DMS153 treated with DMSO at 0.1 percent for 48 hours (cell line): ENCODE measurements around the gene ATP12A.

ENCODE experiments used
- DNase-seq: peaks from one replicate; lab custom pipeline; 2025; ENCODE audit not compliant: unreplicated experiment; lab: John Stamatoyannopoulos, UW

Gene ATP12A

DNA sequence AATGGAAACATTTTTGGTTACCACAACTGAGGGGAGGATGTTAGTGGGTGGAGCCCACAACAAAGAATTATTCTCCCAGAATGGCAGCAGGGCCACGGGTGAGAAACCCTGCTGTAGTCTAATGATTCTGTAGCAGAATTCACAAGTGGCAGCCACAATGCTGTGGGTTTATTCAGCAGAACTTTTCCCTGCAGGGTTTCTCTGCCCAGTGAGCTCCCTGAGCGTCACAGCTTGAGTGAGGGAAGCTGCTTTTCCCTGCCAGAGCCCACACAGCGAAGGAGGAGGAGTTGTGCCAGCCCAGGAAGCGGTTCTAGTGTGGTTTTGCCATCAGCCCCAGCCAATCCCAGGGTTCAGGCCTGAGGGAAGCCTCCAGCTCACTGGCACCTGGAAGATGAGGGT is 4.4 kb downstream of the ATP12A start:
- DNase-seq, result no peak

DNA sequence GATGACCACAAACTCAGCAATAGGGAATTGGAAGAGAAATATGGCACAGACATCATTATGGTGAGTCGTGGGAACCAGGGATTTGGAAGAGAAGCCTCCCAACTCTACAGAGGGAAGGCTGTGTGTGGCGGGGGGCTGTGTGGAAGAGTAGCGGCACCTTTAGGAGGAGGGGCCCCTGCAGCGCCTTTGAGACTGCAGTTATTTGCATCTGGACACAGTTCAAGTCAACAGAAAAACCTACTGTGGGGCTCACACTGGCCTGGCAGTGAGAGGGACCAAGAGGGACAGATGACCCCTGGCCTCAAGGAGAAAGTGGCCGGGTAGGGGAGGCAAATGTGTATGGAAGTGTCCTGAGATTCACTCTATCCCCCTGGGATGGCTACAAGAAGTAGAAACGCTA is 5.1 kb downstream of the ATP12A start:
- DNase-seq, result no peak

DNA sequence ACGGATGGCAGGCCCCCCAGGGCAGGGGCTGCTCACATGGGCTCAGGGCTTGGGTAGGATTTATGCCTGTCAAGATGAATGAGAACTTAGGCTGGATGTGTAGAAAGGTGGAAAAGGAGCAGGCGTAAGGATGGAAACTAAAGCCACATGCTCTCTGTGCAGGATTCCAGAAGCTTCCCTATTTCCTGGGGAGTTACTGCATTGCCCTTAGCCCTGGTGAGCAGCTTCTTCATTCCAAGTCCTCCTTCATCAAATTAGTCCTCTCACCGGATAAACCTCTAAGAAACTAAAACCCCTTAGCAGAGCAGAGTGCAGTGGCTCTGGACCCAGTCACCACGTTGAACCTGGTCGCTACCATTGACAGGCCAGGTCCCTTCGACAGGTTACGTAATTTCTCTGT is 7.4 kb downstream of the ATP12A start:
- no peak for DNase-seq

DNA sequence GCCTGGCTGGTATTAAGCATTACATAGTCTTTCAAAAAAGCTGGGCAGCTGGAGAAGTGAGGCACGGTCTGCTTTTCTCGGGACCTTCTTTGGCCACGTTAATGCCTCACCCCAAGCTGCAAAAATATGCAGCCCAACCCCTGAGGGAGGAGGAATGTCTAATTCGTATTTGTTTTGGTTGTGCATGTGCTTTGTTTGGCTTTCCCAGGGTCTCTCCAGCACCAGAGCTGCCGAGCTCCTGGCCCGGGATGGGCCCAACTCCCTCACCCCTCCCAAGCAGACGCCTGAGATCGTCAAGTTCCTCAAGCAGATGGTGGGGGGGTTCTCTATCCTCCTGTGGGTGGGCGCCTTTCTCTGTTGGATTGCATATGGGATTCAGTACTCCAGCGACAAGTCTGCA is 7.9 kb downstream of the ATP12A start:
- no peak for DNase-seq

DNA sequence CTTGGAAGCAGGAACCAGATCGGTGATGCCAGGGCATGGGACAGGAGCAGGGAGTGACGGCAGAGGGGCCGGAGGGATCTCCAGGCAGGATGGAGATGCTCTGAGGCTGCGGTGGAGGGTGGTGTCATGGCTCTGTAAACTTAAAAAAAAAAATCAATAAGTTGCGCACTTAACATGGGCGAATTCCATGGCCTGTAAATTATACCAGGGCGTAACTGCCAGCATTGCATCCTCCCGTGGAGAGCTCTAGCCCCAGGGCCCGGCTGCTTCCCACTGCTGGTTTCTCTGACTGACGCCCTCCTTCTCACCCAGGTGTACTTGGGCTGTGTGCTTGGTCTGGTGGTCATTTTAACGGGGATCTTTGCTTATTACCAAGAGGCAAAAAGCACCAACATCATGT is 8.7 kb downstream of the ATP12A start:
- DNase-seq, result no peak

DNA sequence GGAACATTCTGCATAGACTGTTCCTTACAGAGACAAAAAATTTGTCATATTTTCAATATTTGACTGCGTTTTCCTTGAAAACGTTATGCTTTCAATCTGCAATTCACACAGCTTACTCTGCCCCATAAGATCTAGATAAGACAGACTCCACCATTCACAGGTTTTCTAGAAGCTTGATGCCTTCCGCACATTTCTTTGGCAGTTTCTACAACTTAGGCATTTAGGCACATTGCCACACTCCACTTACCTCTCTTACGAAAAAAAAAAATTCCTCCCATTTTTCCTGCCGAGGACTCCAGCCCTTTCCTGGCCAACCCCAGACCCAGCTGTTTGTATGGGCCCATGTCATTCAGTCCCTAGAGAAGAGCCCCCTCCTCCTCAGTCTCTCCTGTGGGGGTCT is 11.2 kb downstream of the ATP12A start:
- no peak for DNase-seq

DNA sequence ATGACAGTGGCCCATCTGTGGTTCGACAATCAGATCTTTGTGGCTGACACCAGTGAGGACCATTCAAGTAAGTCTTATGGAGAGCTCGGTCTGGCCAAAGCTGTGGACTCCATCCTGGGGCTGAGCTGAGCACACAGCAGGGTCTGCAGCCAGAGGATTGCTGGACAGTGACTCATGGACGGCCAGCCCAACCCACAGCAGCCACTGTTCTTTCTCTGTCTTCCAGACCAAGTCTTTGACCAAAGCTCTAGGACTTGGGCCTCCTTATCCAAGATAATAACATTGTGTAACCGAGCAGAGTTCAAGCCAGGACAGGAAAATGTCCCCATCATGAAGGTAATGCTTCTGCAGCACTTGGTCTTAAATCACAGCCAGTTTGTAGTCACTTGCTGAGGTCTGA is 12.4 kb downstream of the ATP12A start:
- DNase-seq, result no peak

DNA sequence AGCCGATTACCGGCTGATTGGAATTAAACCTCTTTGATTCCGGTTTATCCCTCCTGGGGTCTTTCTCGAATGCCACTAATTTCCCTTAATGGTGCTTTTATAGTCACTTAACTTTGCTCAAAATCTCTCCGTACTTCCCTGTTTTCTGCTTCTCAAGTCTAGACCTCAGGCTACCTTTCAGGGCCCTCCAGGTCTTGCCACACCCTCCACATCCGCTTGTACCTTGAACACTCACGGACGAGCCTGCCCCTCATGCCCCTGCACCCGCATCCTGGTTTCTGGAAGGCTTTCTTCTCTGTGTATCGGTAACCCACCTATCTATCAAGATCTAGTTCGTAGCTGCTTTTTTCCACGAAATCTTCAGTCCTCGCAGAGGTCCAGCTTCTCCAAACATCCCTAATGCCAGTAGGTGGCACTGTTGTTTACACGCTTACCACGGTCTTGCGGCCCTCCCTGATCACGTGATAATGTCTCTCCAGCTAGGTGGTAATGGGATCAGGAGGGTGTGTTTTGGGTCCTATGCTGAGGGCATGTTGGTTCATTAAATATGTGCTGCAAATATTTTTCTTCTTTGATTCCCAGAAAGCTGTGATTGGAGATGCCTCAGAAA is 13.8 kb downstream of the ATP12A start:
- DNase-seq, result peak; percentile 15

DNA sequence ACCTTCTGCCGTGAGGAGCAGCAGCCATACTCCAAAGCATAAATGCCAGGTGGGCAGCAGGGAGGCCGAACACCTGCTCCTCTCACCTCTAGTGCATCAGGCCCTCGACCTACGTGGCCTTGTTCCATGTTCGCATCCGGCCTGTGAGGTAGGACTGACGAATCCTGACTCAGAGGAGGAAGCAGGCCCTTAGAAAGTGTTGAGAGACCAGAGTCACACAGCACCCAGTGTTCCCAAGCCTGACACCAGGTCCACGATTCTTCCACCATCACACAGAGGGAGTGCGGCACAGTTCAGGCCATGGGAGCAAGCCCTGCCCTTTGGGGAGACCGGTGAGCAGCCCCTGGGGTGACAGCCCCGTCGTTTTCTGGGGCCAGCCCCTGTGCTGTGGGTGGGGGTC is 14.7 kb downstream of the ATP12A start:
- DNase-seq, result no peak

DNA sequence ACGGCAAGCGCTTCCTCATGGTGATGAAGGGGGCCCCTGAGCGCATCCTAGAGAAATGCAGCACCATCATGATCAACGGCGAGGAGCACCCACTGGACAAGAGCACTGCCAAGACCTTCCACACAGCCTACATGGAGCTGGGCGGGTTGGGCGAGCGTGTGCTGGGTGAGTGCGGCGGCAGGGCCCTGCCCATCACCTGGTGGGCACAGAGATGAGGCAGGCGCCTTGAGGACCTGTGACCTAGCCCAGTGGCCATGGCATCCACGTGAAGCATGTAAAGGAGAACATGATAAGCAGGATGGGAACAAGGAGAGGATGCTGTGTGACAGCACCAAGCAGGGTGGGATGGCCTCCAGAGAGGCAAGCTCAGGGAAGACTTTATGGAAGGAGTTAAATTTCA is 18.5 kb downstream of the ATP12A start:
- DNase-seq, result no peak

DNA sequence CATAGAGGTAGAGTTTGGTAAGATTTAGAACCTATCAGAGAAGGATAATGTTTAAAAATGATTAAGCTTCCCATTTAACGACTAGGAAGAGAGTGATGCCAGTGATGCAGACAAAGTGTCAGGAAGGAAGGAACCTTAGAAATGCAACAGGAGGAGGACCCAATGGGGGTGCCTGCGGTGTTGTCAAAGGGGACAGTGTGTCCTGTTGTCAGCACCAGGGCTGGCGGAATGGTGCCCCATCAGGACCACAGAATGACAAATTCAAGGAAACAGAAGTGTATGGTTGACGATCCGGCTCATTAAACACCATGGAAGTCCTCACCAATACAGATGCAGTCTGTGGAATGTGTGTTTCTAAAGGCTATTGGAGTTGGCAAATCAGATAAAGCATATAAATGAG is 19.3 kb downstream of the ATP12A start:
- DNase-seq, result no peak

DNA sequence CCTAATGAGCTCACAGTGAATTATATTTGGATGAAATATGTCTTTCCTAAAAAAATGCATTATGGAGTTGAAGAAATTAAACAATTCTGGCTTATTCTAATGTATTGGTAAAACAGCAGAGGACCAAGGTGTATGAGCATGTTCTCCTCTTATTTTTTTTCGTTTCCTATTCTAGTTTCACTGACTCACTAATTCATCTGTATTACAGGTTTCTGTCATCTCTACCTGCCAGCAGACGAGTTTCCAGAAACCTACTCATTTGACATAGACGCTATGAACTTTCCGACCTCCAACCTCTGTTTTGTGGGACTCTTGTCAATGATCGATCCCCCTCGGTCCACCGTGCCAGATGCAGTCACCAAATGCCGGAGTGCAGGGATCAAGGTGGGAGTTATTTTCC is 20.3 kb downstream of the ATP12A start:
- DNase-seq, result no peak

DNA sequence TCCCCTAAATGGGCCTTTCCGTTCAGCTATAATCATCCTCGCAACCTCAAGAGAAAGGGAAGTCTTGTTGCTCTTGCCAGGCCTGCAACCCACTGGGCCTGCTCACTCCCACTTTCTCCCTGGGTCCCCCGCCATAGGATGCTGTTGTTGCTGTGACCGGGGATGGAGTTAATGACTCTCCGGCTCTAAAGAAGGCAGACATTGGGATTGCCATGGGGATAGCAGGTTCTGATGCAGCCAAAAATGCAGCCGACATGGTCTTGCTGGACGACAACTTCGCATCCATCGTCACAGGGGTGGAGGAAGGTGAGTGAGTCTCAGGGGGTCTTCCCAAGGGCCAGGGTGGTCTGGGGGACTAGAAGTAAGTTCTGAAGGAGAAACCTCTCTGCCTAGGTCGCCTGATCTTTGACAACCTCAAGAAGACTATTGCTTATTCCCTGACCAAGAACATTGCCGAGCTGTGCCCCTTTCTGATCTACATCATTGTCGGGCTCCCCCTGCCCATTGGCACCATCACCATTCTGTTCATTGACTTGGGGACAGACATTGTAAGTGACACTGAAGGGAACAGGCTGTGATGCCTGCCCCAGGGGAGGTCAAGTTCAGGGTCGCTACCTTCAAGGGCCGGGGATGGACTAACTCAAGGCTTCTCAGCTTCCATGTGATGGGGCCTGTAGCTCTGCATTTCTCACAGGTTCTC is 26.8 kb downstream of the ATP12A start:
- DNase-seq, result no peak

DNA sequence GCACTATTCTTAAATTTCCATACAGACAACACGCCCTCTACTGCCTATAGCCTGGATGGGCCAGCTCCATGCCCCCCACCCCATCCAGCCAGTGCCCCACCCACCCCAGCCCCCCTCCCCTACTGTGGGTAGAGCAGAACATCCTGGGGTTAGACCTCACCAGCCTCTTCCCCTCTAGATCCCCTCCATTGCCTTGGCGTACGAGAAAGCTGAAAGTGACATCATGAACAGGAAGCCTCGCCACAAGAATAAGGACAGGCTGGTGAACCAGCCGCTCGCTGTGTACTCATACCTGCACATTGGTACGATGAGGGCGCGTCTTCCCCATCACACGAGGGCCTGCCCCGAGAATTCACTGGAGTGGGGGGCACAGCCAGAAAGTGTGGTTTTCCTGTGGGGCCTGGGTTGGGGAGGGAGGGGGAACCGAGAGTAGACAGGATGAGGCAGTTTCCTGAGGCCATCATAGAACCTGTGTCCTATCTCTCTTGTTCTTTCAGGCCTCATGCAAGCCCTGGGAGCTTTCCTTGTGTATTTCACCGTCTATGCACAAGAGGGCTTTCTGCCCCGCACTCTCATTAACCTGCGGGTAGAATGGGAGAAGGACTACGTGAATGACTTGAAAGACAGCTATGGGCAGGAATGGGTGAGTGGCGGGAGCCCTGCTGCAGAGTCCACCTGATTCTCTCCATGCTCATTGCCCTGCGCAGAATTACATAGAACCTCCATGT is 29.1 kb downstream of the ATP12A start:
- no peak for DNase-seq

DNA sequence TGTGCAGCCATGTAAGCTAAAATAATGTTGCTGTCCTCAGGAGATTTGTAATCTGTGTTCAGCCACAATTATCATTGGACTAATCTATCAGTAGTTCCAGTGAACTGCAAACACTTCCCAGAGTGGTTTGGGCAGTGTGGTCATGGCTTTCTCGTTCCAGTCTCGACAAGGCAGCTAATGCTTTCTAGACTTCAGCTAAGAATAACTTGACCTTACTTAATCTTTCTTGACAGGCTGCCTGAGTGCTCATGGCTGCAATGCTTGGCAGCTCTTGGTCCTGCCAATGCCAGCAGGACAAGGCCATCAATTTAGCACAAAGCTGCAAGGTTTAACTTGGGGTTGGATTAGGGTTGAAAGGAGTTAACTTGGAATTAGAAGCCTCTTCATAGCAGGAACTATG is 32.8 kb downstream of the ATP12A start:
- DNase-seq, result no peak

DNA sequence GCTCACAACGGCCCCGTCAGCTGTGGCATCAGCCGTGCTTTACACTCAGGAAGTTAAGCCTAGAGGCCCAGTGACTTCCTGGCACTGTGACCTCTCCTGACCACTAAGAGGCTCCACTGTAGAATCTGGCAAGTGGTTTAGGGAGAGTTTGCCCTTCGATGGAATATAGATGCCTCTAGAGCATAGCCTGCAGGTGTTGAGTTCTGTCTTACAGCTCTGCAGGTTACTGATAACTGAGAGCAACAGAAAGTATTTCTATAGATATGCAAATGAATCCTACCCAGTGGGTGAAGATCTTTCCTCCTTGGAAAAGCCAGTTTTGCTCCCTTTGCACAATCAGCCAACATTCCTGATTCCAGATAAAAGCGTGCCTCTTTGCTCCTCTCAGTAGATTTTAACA is 35.8 kb downstream of the ATP12A start:
- DNase-seq, result no peak

DNA sequence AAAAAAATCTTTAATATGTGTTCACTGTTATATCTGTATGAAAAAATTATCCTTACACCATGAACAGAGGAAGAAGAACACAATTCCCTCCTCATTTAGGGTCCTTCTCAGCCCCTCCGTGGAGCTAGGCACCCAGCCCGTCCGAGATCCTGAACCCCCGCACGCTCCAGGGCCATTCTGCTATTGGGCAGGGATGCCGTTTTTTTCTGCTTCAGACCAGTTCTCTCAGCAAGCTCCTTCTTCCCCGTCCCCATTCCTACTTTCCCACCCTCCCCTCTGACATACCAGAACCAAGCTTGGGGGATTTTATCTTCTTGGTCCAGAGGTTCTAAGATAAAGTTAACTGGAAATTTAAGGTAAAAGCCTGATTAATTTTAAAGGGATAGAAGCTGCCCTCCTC is 36.2 kb downstream of the ATP12A start:
- DNase-seq, result no peak

DNA sequence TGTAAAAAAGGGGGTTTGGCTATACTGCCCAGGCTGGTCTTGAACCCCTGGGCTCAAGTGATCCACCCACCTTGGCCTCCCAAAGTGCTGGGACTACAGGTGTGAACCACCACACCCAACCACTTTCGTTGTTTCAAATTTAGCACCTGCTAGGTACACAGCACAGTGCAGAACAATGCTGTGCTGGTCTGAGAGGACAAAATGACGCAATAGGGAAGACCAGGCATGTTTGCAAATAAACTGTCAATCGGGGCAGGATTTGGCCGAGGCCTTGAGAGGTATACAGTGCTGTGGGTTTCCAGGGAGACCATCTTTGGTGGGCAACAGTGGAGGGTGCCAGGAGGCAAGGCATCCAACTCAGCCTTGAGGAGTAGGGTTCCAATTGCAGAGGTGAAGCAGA is 37.0 kb downstream of the ATP12A start:
- DNase-seq, result no peak

DNA sequence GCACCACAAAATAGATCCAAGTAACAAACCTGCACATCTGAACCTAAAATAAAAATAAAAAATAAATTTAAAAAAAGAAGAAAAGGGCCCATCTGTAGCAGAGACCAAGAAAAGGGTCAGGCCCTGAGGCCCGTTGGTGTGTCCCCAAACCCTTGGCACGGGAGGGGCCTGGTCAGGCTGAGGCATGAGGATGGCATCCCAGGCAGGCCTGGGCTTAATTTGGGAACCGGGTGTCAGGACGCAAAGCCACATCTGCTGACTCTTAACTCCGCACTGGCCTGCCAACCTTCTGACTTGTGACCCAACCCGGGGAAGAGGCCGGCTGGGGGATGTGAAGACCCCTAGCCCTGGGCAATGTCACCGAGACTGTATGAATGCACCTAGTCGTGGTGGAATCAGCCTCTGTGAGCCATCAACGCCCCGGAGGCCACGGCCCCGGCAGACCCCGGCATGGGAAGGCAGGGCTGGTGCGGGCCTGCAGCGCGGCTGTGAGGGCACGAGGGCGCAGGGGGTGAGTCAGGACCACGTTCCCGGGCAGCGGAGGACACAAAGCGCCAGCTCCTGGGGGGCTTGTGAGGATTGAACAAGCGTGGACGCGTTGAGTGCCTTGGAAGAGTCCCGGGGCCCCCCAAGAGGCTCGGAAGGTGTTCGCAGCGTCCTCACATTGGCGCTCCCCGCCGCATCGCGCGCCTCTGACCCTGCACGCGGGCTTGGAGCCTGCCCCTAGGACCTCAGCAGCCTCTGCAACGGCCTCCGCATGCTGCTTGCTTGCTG is 38.2 kb downstream of the ATP12A start:
- no peak for DNase-seq

DNA sequence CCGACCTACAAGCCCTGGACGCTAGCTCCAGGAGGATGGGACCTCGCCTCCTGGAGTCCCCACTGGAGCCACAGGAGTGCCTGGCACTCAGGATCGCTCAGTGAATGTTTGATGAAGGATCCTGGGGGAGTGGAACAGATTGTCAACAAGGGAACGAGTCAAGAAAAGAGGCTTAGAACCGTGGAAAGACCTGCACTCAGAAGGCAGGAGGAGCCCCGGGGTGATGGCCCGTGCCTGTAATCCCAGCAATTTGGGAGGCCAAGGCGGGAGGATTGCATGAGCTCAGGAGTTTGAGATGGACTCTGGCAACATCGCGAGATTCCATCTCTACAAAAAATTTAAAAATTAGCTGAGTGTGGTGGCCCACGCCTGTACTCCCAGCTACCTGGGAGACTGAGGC is 38.9 kb downstream of the ATP12A start:
- no peak for DNase-seq

DNA sequence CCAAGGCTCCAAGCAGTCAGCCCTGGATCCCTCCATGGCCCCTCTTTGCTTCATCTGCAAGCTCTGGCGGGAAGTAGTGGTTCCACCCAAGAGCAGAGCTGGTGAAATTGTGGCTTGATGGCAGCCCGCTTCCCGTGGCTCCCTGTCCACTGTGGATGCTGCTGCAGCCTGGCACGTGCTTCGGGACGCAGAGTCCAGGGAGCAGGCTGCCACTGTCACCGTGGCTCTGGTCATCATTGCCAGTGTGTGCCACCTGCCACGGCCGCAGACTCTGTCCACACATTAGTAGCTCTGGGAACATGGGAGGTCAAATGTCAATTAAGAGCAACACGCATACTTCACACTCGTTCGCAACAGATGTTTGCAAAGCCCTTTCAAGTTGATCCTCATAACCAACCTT is 43.0 kb downstream of the ATP12A start:
- DNase-seq, result no peak

DNA sequence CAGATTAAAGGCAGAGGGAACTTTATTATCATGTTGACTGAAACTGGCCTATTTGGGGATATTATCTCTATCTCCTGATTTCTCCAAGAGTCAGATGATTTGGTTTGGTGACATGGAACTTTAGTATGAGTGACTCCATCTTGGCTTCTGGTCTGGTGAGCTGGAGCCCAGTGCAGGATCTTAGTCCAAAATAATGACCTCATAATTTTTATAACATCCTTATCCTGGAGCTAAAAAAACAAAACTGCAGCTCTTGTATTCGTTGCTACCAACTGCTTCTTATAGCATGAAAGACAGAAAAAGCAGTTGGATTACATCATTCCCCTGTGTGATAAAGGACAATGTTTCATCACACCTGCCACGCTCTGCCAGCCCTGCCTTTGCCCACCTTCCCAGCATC is 44.5 kb downstream of the ATP12A start:
- DNase-seq, result no peak
